Suprapubic skin (tissue), 4 donors: ENCODE results near the gene MRAP2. TPM values are rescaled to one million over a fixed set of nuclear protein-coding genes. Genes with fewer than 3 reads are reported as not detected.

Source experiments
- DNase-seq, 2 donors: peaks; one replicate each; pipeline ENCODE4 v3.0.0-alpha.2; 2019; ENCODE audit warnings: low spot score in 2 of 2
- H3K27ac ChIP-seq: fragments of 200-600 bp; sonication (generic); one replicate; pipeline ENCODE4 v1.5.1; 2019
- H3K27me3 ChIP-seq: fragments of 200-600 bp; sonication (generic); one replicate; pipeline ENCODE4 v1.5.1; 2019
- H3K36me3 ChIP-seq: fragments of 200-600 bp; sonication (generic); one replicate; pipeline ENCODE4 v1.5.1; 2019
- H3K4me1 ChIP-seq: fragments of 200-600 bp; sonication (generic); one replicate; pipeline ENCODE4 v1.5.1; 2019
- H3K4me3 ChIP-seq: fragments of 200-600 bp; sonication (generic); one replicate; pipeline ENCODE4 v1.5.1; 2019; ENCODE audit warnings: mild to moderate bottlenecking
- H3K9me3 ChIP-seq: fragments of 200-600 bp; sonication (generic); one replicate; pipeline ENCODE4 v1.5.1; 2019
- CTCF ChIP-seq, 2 donors: fragments of 200-600 bp in 1 of 2; fragments of 450-650 bp in 1 of 2; sonication (generic) in 1 of 2; IDR thresholded peaks; one replicate each; pipeline ENCODE4 v1.5.1; 2016 to 2019; ENCODE audit warnings: antibody characterized with exemption in 2 of 2, mild to moderate bottlenecking in 1 of 2, moderate library complexity in 1 of 2
- EP300 ChIP-seq: sonication (generic); formaldehyde crosslinking; IDR thresholded peaks from one replicate; pipeline ENCODE4 v1.6.1; 2017; ENCODE audit warnings: antibody characterized with exemption
- POLR2A ChIP-seq, 2 donors: fragments of 450-650 bp; IDR thresholded peaks; one replicate each; pipeline ENCODE4 v1.6.1; 2017; ENCODE audit warnings: antibody characterized with exemption in 2 of 2, mild to moderate bottlenecking in 2 of 2, moderate library complexity in 2 of 2
- POLR2AphosphoS5 ChIP-seq, 3 donors: sonication (generic); formaldehyde crosslinking; IDR thresholded peaks; one replicate each; pipeline ENCODE4 v1.6.1; 2017; ENCODE audit warnings: antibody characterized with exemption in 3 of 3
- whole genome bisulfite sequencing: methylation state at CpG from one replicate; pipeline ENCODE4 v1.1.5; 2018; 5-methylcytosine and 5-hydroxymethylcytosine counted together
- total RNA-seq, 4 donors: library from RNA; depleted of rRNA; stranded (reverse); fragments of >200 nt; gene quantifications; one replicate each; pipeline ENCODE4 v1.1.0, GENCODE V29; 2016

Gene MRAP2
- total RNA-seq, 4 donors from 2014 or later = 1.2 to 2.8 (median 1.8) TPM

- Histone ChIP-seq H3K4me1 (no peaks in the 10 kb centered on the region), H3K27ac (no peak overlapping the region), H3K36me3 (no peaks in the 10 kb centered on the region), H3K4me3 (no peak overlapping the region), H3K27me3 (peaks cover 4% of the 10 kb centered on the region), H3K9me3 (no peaks in the 10 kb centered on the region)
- 34% methylated on average over 26 of the region's 28 CpGs for WGBS
- no peak for DNase-seq
- TF ChIP-seq POLR2A (IDR thresholded peaks at IDR 0.05) (no peak), POLR2AphosphoS5 (IDR thresholded peaks at IDR 0.05) (no peak), CTCF (IDR thresholded peaks at IDR 0.05) (no peak), EP300 (no peak)
Observed at GRCh38 chr6:84019141-84019841, 14.3 kb upstream of the MRAP2 start.

GRCh38 chr6:84019842-84020211, 13.7 kb upstream of the MRAP2 start:
- no peak for DNase-seq
- H3K4me1 ChIP-seq = no peaks in the 10 kb centered on the region
- WGBS = 49% methylated on average over 6 of the region's 6 CpGs
- H3K36me3 ChIP-seq = no peaks in the 10 kb centered on the region
- no peak for TF ChIP-seq POLR2AphosphoS5 (IDR thresholded peaks at IDR 0.05)
- no peak for TF ChIP-seq POLR2A (IDR thresholded peaks at IDR 0.05)
- TF ChIP-seq EP300 = no peak
- no peak for TF ChIP-seq CTCF (IDR thresholded peaks at IDR 0.05)
- H3K27me3 ChIP-seq = peaks cover 4% of the 10 kb centered on the region
- H3K4me3 ChIP-seq = no peak overlapping the region
- no peaks in the 10 kb centered on the region for H3K9me3 ChIP-seq
- H3K27ac ChIP-seq = no peak overlapping the region

DNA sequence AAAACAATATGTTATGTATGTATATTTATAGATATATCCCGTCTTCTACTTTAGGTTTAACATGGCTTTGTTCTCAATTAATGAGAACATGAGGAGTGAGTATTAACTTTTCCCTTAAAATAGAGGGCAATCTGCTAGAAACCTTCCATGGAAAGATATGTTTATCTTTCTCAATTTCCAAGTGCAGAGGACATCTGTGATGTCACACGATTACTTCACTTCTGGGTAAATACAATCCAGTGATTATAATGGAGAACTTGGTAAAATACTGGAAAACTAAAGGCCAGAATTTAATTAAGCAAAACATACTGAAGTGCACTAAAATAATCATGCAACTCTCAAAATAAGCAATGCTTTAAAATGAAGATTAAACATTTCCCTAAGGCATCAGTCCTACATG, 11.9 kb upstream of the MRAP2 start:
- DNase-seq = no peak
- Histone ChIP-seq H3K36me3 (no peaks in the 10 kb centered on the region), H3K4me3 (no peak overlapping the region), H3K4me1 (peaks cover 3% of the 10 kb centered on the region), H3K9me3 (no peaks in the 10 kb centered on the region), H3K27me3 (peaks cover 4% of the 10 kb centered on the region), H3K27ac (no peak overlapping the region)
- WGBS = 96% methylated on average over 2 of the region's 2 CpGs
- no peak for TF ChIP-seq POLR2AphosphoS5 (IDR thresholded peaks at IDR 0.05)
- TF ChIP-seq POLR2A (IDR thresholded peaks at IDR 0.05) = no peak
- TF ChIP-seq EP300 = no peak
- TF ChIP-seq CTCF (IDR thresholded peaks at IDR 0.05) = no peak

DNA sequence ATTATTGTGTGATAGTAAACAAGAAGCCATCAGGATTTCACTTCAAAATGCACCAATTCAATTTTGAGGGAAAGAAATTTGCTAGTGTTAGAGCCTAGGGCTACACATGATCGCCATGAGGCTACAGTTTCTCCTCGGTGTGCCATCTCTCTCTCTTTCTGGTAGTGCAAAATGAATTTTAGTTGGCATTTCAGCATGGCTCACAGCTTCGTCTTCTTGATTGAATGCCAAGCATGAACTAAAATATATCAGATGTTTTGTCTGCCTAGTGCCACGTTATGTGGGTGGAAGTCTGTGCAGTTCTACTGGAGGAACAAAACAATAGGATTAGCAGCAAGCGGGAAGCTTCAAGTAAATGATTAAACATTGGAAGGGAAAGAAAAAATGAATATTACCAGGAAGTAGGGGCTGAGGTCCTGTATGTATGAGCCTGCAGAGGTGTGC, 6.8 kb upstream of the MRAP2 start:
- Histone ChIP-seq H3K27ac (no peak overlapping the region), H3K4me1 (peaks cover 20% of the 10 kb centered on the region), H3K4me3 (peak overlapping the region; percentile 19), H3K36me3 (no peaks in the 10 kb centered on the region), H3K9me3 (no peaks in the 10 kb centered on the region), H3K27me3 (no peaks in the 10 kb centered on the region)
- TF ChIP-seq POLR2AphosphoS5 (IDR thresholded peaks at IDR 0.05) = no peak
- TF ChIP-seq EP300 = no peak
- WGBS = 26% methylated on average over 5 of the region's 5 CpGs
- no peak for DNase-seq

- DNase-seq = no peak
- H3K27ac ChIP-seq = no peak overlapping the region
- H3K36me3 ChIP-seq = no peaks in the 10 kb centered on the region
- no peak overlapping the region for H3K4me3 ChIP-seq
- TF ChIP-seq CTCF (IDR thresholded peaks at IDR 0.05) = no peak
- no peak for TF ChIP-seq POLR2AphosphoS5 (IDR thresholded peaks at IDR 0.05)
- H3K4me1 ChIP-seq = peaks cover 20% of the 10 kb centered on the region
- no peaks in the 10 kb centered on the region for H3K9me3 ChIP-seq
- H3K27me3 ChIP-seq = no peaks in the 10 kb centered on the region
- WGBS = 20% methylated on average over 5 of the region's 5 CpGs
Observed at GRCh38 chr6:84027340-84028181, 6.0 kb upstream of the MRAP2 start.
